Esophagus squamous epithelium (tissue), 4 donors: ENCODE measurements around the gene PRKAR1B.

ENCODE experiments used
- POLR2A ChIP-seq, 4 donors: fragments of 450-650 bp; IDR thresholded peaks; one replicate each; pipeline ENCODE4 v1.6.1; 2017; ENCODE audit warnings: antibody characterized with exemption in 4 of 4, mild to moderate bottlenecking in 4 of 4, moderate library complexity in 3 of 4
- TF ChIP-seq, protein P1 (sequence below), 6 experiments: fragments of 450-650 bp in 4 of 6; fragments of 200-600 bp in 2 of 6; sonication (generic) in 2 of 6; IDR thresholded peaks; one replicate each; pipeline ENCODE4 v1.5.1; 2016 to 2019; ENCODE audit warnings: antibody characterized with exemption in 6 of 6, mild to moderate bottlenecking in 4 of 6, moderate library complexity in 4 of 6

DNA sequence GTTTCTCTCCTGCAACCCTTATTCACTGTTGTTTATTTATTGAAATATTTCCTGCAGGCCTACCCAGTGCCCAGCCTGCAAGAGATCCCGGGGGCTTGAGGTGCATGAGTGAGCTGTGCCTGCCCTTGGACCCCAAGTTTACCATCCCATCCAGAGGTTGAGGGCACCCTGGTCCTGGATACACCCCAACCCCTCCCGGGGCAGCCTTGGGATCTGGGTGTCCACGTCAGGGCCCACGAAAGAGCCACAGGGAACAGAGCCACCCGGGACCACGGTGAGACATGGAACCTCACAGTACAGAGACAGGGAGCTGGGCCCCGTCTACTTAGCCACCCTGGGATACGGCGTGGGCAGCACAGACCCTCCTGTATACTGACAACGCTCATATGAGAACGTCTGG is 178.7 kb downstream of the PRKAR1B start:
- TF ChIP-seq, protein P1, sequence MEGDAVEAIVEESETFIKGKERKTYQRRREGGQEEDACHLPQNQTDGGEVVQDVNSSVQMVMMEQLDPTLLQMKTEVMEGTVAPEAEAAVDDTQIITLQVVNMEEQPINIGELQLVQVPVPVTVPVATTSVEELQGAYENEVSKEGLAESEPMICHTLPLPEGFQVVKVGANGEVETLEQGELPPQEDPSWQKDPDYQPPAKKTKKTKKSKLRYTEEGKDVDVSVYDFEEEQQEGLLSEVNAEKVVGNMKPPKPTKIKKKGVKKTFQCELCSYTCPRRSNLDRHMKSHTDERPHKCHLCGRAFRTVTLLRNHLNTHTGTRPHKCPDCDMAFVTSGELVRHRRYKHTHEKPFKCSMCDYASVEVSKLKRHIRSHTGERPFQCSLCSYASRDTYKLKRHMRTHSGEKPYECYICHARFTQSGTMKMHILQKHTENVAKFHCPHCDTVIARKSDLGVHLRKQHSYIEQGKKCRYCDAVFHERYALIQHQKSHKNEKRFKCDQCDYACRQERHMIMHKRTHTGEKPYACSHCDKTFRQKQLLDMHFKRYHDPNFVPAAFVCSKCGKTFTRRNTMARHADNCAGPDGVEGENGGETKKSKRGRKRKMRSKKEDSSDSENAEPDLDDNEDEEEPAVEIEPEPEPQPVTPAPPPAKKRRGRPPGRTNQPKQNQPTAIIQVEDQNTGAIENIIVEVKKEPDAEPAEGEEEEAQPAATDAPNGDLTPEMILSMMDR (IDR thresholded peaks at IDR 0.05), result no peak
- TF ChIP-seq POLR2A (IDR thresholded peaks at IDR 0.05), result no peak
